Endothelial cell of umbilical vein (primary cell): ENCODE measurements around the gene PTGFRN. TPM values are rescaled to one million over a fixed set of nuclear protein-coding genes. Genes with fewer than 3 reads are reported as not detected.
"Not testable (repeated sequence)": the region's sequence is repeated elsewhere in the genome, so short reads cannot be mapped to it uniquely, and the experiment has no call there.

ENCODE experiments used
- BruUV-seq: library from RNA; stranded (reverse); fragments of 400-500 nt; replicated peaks from 2 replicates; lab custom pipeline; 2021; lab: Mats Ljungman, UMichigan
- CTCF ChIA-PET: fragments of 300-600, 350-600 bp; sonication (Branson Sonifier 250); formaldehyde crosslinking; loops from one replicate; lab custom pipeline; 2021; ENCODE audit warnings: antibody characterized with exemption, inconsistent platforms; lab: Charles Lee
- POLR2A ChIA-PET: fragments of 300-600, 350-600 bp; sonication (Branson Sonifier 250); formaldehyde crosslinking; loops from one replicate; lab custom pipeline; 2021; ENCODE audit warnings: antibody characterized with exemption, inconsistent platforms; lab: Charles Lee
- DNase-seq: peaks from one replicate; pipeline ENCODE4 v3.0.0-alpha.2; 2011; ENCODE audit warnings: low read depth, low spot score
- FAIRE-seq: peaks from 2 replicates; lab custom pipeline; 2011; peaks lifted over from hg19 to GRCh38; lab: Jason Lieb, UNC
- H2AFZ ChIP-seq: 2 replicates; pipeline ENCODE4 v1.6.0; 2012; ENCODE audit warnings: low read depth, low read length, control low read depth, inconsistent platforms
- H3K27ac ChIP-seq: 2 replicates; pipeline ENCODE4 v1.5.1; 2011; ENCODE audit warnings: low read depth, mild to moderate bottlenecking, control low read depth, low read length, moderate library complexity; ENCODE audit not compliant: insufficient read depth
- H3K27me3 ChIP-seq, 2 experiments: 2 replicates each; pipeline versions ENCODE4 v1.6.0 to v1.6.1; 2011; ENCODE audit warnings: low read length in 2 of 2, mixed read lengths in 1 of 2; ENCODE audit not compliant: control insufficient read depth in 2 of 2, insufficient read depth in 2 of 2
- H3K36me3 ChIP-seq, 2 experiments: 2 replicates in 1 of 2; 3 replicates in 1 of 2; pipeline ENCODE4 v1.5.1; 2011; ENCODE audit warnings: low read length in 2 of 2, mild to moderate bottlenecking in 1 of 2, moderate library complexity in 1 of 2; ENCODE audit not compliant: control insufficient read depth in 2 of 2, insufficient read depth in 2 of 2; ENCODE audit errors: extremely low read depth in 1 of 2
- H3K4me1 ChIP-seq: 3 replicates; pipeline ENCODE4 v1.5.1; 2011; ENCODE audit warnings: mild to moderate bottlenecking, low read length; ENCODE audit not compliant: control insufficient read depth, insufficient read depth; ENCODE audit errors: extremely low read depth
- H3K4me2 ChIP-seq: 2 replicates; pipeline ENCODE4 v1.6.1; 2011; ENCODE audit warnings: low read length, control low read depth, mixed read lengths; ENCODE audit not compliant: insufficient read depth
- H3K4me3 ChIP-seq, 3 experiments: fragments of 200-600 bp in 1 of 3; sonication (generic), shearing (Covaris generic) in 1 of 3; replicated peaks in 1 of 3; 2 replicates each; pipeline ENCODE4 v1.5.1; 2011 to 2016; ENCODE audit warnings: control low read depth in 3 of 3, low read length in 3 of 3, mild to moderate bottlenecking in 2 of 3, inconsistent platforms in 1 of 3, low read depth in 1 of 3, moderate library complexity in 1 of 3; ENCODE audit not compliant: insufficient read depth in 1 of 3
- H3K79me2 ChIP-seq: 2 replicates; pipeline ENCODE4 v1.6.0; 2012; ENCODE audit warnings: low read length, inconsistent platforms; ENCODE audit not compliant: control insufficient read depth, insufficient read depth
- H3K9ac ChIP-seq: replicated peaks from 2 replicates; pipeline ENCODE3; 2011; ENCODE audit warnings: low read length, control low read depth; ENCODE audit not compliant: insufficient read depth; ENCODE audit errors: extremely low read depth
- H3K9me1 ChIP-seq: replicated peaks from 3 replicates; pipeline ENCODE4 v1.6.0; 2011; ENCODE audit warnings: mild to moderate bottlenecking, low read length; ENCODE audit not compliant: control insufficient read depth, insufficient read depth; ENCODE audit errors: extremely low read depth
- H3K9me3 ChIP-seq: replicated peaks from 2 replicates; pipeline ENCODE4 v1.5.1; 2012; ENCODE audit warnings: low read length, inconsistent platforms; ENCODE audit not compliant: control insufficient read depth, insufficient read depth
- H4K20me1 ChIP-seq: replicated peaks from 2 replicates; pipeline ENCODE3; 2011; ENCODE audit warnings: mild to moderate bottlenecking, low read length; ENCODE audit not compliant: control insufficient read depth, insufficient read depth; ENCODE audit errors: extremely low read depth
- EZH2 ChIP-seq: IDR thresholded peaks from 2 replicates; pipeline ENCODE4 v1.6.1; 2012; ENCODE audit warnings: borderline replicate concordance, low read depth, mild to moderate bottlenecking, moderate library complexity, low read length, inconsistent platforms; ENCODE audit not compliant: severe bottlenecking
- FOS ChIP-seq: IDR thresholded peaks from 2 replicates; pipeline ENCODE4 v1.6.1; 2011; ENCODE audit warnings: mild to moderate bottlenecking, low read length, moderate library complexity, borderline replicate concordance; ENCODE audit not compliant: insufficient read depth
- GATA2 ChIP-seq: IDR thresholded peaks from 2 replicates; pipeline ENCODE4 v1.7.0; 2011; ENCODE audit warnings: low read depth, mild to moderate bottlenecking, moderate library complexity, mixed read lengths, low read length; ENCODE audit not compliant: insufficient read length, insufficient read depth
- JUN ChIP-seq: IDR thresholded peaks from 2 replicates; pipeline ENCODE4 v1.6.1; 2011; ENCODE audit warnings: borderline replicate concordance, low read depth; ENCODE audit not compliant: insufficient read length, insufficient read depth
- MYC ChIP-seq: IDR thresholded peaks from one replicate; pipeline ENCODE4 v1.6.1; 2011; ENCODE audit warnings: mild to moderate bottlenecking, low read depth, low read length
- POLR2A ChIP-seq: IDR thresholded peaks from 2 replicates; pipeline ENCODE4 v1.6.1; 2012; ENCODE audit warnings: low read depth, mild to moderate bottlenecking, control low read depth, low read length
- POLR2AphosphoS5 ChIP-seq: IDR thresholded peaks from 2 replicates; pipeline ENCODE4 v1.6.1; 2012; ENCODE audit warnings: low read depth, mild to moderate bottlenecking, control low read depth, low read length, moderate library complexity; ENCODE audit not compliant: insufficient read depth
- dilution Hi-C: fragments of 300-500 bp; cut with MboI; formaldehyde crosslinking; loops from one replicate; pipeline ENCODE4 v1.15.0; 2019; ENCODE audit warnings: low sequenced_read_pairs; ENCODE audit not compliant: extremely low pct_ligation_motif_present
- intact Hi-C: fragments of 100-400 bp; cut with micrococcal nuclease; formaldehyde crosslinking; loops from one replicate; pipeline ENCODE4 v1.10.0; 2022
- polyA plus RNA-seq, 4 experiments: library from polyadenylated mRNA; depleted of rRNA in 3 of 4; stranded (reverse) in 3 of 4; unstranded in 1 of 4; fragments of >200 nt; gene quantifications; 2 replicates each; pipeline versions ENCODE4 v1.2.1 to v1.2.3, GENCODE V29; 2011 to 2012; ENCODE audit warnings: missing spikeins in 1 of 4
- total RNA-seq: library from RNA; stranded (reverse); gene quantifications from 2 replicates; pipeline ENCODE4 v1.2.3, GENCODE V29; 2021
- TF ChIP-seq, protein P1 (sequence below): IDR thresholded peaks from 2 replicates; pipeline ENCODE4 v1.6.1; 2011; ENCODE audit not compliant: insufficient read depth, insufficient read length
- TF ChIP-seq, protein P2 (sequence below), 2 donors: IDR thresholded peaks; 1 replicate in 1 of 2; 2 replicates in 1 of 2; pipeline ENCODE4 v1.5.1; 2011; ENCODE audit warnings: low read length in 2 of 2, mild to moderate bottlenecking in 2 of 2, moderate library complexity in 2 of 2, control low read depth in 1 of 2, inconsistent platforms in 1 of 2, low read depth in 1 of 2; ENCODE audit not compliant: insufficient read depth in 1 of 2; ENCODE audit errors: extremely low read depth in 1 of 2

The PTGFRN gene
- total and polyA plus RNA-seq, 2 donors (not counting 3 experiments of a cell fraction or from before 2014, with no cell fraction given): 39.6 to 60.7 TPM

DNA sequence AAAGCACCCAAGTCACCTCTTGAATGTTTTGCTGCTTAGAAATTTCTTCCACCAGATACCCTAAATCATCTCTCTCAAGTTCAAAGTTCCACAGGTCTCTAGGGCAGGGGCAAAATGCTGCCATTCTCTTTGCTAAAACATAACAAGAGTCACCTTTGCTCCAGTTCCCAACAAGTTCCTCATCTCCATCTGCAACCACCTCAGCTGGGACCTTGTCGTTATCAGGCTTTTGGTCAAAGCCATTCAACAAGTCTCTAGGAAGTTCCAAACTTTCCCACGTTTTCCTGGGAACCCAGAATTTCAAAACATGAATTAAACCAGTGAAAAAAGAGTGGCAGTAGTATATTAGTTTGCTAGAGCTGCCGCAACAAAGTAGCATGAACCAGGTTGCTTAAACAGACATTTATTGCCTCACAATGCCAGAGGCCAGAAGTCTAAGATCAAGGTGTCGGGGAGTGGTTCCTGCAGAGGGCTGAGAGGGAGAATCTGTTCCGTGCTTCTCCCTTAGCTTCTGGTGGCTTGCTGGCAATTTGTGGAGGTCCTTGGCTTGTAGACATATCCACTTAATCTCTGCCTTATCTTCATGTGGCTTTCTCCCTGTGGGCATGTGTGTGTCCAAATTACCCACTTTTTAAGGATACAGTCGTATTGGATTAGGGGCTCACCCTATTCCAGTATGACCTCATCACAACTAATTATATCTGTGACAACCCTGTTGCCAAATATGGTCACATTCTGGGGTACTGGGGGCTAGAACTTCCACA, 30.2 kb downstream of the PTGFRN start:
- CTCF ChIA-PET, DNase-seq, H3K4me1 ChIP-seq, H3K79me2 ChIP-seq, H3K27ac ChIP-seq, BruUV-seq, H3K27me3 ChIP-seq, H3K36me3 ChIP-seq, H4K20me1 ChIP-seq, H3K9ac ChIP-seq, POLR2A ChIA-PET, intact Hi-C loops, dilution Hi-C loops, H3K9me3 ChIP-seq, H2AFZ ChIP-seq, H3K9me1 ChIP-seq, H3K4me2 ChIP-seq, FAIRE-seq, H3K4me3 ChIP-seq: not testable (repeated sequence)

DNA sequence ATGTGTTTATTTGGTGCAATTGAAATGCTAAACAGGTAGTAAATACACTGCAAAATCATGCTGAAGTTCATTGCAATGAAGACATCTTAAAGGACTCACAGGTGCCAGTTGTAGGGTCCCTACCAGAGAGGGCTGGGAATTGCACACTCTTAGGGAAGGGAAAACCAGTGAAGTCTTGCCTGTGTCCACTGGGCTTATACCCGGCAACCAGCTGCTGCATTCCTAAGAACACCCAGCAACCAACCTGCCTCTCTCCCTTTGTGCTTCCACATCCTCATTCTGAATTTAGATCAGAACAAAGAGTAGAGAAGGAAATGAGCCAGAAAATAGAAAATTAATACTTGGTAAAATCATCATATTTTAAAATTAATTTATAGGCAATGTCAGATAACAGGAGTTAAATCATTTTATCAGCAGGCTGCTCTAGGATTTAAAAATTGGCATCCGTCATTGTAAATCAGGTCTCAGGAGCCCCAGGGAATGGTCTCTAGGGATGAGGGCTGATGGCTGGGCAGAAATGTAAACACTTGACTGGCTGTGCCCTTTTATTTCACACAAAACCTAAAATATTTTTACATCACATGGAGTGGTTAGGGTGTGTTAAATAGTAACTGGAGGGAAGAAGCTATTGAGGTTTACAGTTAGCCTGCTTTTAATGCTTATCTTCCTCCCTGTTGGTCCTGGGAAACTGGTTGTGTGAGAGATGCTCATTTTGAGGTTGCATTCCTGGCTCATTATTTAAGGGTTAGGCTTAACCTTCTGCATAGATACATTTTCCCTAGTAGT, 31.3 kb downstream of the PTGFRN start:
- Histone ChIP-seq H3K9me1 (no peaks in the 10 kb centered on the region), H2AFZ (no peak overlapping the region), H3K4me2 (no peak overlapping the region), H3K79me2 (no peaks in the 10 kb centered on the region), H3K4me1 (peaks cover 4% of the 10 kb centered on the region), H3K9me3 (no peaks in the 10 kb centered on the region), H3K27ac (no peak overlapping the region), H3K9ac (no peak overlapping the region), H3K4me3 (no peak overlapping the region), H4K20me1 (no peaks in the 10 kb centered on the region), H3K27me3 (no peaks in the 10 kb centered on the region), H3K36me3 (no peaks in the 10 kb centered on the region)
- dilution Hi-C loops: no loop called here
- POLR2A ChIA-PET: no interaction called here
- TF ChIP-seq GATA2 (no peak), FOS (no peak), MYC (no peak), JUN (no peak), EZH2 (no peak), POLR2A (no peak), POLR2AphosphoS5 (no peak)
- TF ChIP-seq, protein P1, sequence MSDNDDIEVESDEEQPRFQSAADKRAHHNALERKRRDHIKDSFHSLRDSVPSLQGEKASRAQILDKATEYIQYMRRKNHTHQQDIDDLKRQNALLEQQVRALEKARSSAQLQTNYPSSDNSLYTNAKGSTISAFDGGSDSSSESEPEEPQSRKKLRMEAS: no peak
- TF ChIP-seq, protein P2, sequence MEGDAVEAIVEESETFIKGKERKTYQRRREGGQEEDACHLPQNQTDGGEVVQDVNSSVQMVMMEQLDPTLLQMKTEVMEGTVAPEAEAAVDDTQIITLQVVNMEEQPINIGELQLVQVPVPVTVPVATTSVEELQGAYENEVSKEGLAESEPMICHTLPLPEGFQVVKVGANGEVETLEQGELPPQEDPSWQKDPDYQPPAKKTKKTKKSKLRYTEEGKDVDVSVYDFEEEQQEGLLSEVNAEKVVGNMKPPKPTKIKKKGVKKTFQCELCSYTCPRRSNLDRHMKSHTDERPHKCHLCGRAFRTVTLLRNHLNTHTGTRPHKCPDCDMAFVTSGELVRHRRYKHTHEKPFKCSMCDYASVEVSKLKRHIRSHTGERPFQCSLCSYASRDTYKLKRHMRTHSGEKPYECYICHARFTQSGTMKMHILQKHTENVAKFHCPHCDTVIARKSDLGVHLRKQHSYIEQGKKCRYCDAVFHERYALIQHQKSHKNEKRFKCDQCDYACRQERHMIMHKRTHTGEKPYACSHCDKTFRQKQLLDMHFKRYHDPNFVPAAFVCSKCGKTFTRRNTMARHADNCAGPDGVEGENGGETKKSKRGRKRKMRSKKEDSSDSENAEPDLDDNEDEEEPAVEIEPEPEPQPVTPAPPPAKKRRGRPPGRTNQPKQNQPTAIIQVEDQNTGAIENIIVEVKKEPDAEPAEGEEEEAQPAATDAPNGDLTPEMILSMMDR (IDR thresholded peaks at IDR 0.05; ENCODE audit: extremely low read depth in 1 of 2, insufficient read depth in 1 of 2, low read depth in 1 of 2, low read length in 2 of 2): no peak
- DNase-seq: no peak
- CTCF ChIA-PET: no interaction called here
- intact Hi-C loops: no loop called here
- no TSS peak for BruUV-seq
- no peak for FAIRE-seq
